ENCODE measurements around the gene PLA2G4B.

The PLA2G4B gene

GRCh38 chr15:41849204-41849603 lies 10.6 kb downstream of the PLA2G4B start:
- no peak for DNase-seq (ENCODE audit: low read depth in 2 of 3, low spot score in 2 of 3)

- no peak for DNase-seq (ENCODE audit: low read depth in 2 of 3, low spot score in 2 of 3)
Measured at GRCh38 chr15:41849861-41850260, 11.2 kb downstream of the PLA2G4B start.

GRCh38 chr15:41850482-41851166 lies 12.0 kb downstream of the PLA2G4B start:
- no peak for DNase-seq (ENCODE audit: low read depth in 2 of 3, low spot score in 2 of 3)

GRCh38 chr15:41851167-41851523 lies 12.5 kb downstream of the PLA2G4B start:
- DNase-seq (ENCODE audit: low read depth in 2 of 3, low spot score in 2 of 3): no peak

- DNase-seq (ENCODE audit: low read depth in 2 of 3, low spot score in 2 of 3): no peak
Measured at GRCh38 chr15:41851755-41852370, 13.2 kb downstream of the PLA2G4B start.

GRCh38 chr15:41852736-41853590 lies 14.3 kb downstream of the PLA2G4B start:
- DNase-seq (ENCODE audit: low read depth in 2 of 3, low spot score in 2 of 3): no peak

- no peak for DNase-seq (ENCODE audit: low read depth in 2 of 3, low spot score in 2 of 3)
Measured at GRCh38 chr15:41853831-41854230, 15.2 kb downstream of the PLA2G4B start.

GRCh38 chr15:41854443-41854842 lies 15.8 kb downstream of the PLA2G4B start:
- no peak for DNase-seq (ENCODE audit: low read depth in 2 of 3, low spot score in 2 of 3)

GRCh38 chr15:41855261-41855961 lies 16.8 kb downstream of the PLA2G4B start:
- no peak for DNase-seq (ENCODE audit: low read depth in 2 of 3, low spot score in 2 of 3)

GRCh38 chr15:41856262-41856661 lies 17.6 kb downstream of the PLA2G4B start:
- no peak for DNase-seq (ENCODE audit: low read depth in 2 of 3, low spot score in 2 of 3)

GRCh38 chr15:41856716-41857115 lies 18.1 kb downstream of the PLA2G4B start:
- DNase-seq (ENCODE audit: low read depth in 2 of 3, low spot score in 2 of 3): no peak

GRCh38 chr15:41857316-41857715 lies 18.7 kb downstream of the PLA2G4B start:
- no peak for DNase-seq (ENCODE audit: low read depth in 2 of 3, low spot score in 2 of 3)

GRCh38 chr15:41858756-41859155 lies 20.1 kb downstream of the PLA2G4B start:
- DNase-seq (ENCODE audit: low read depth in 2 of 3, low spot score in 2 of 3): no peak

GRCh38 chr15:41860049-41860828 lies 21.6 kb downstream of the PLA2G4B start:
- no peak for DNase-seq (ENCODE audit: low read depth in 2 of 3, low spot score in 2 of 3)

GRCh38 chr15:41861736-41862356 lies 23.2 kb downstream of the PLA2G4B start:
- DNase-seq (ENCODE audit: low read depth in 2 of 3, low spot score in 2 of 3): no peak

- DNase-seq (ENCODE audit: low read depth in 2 of 3, low spot score in 2 of 3): no peak
Measured at GRCh38 chr15:41862515-41863116, 24.0 kb downstream of the PLA2G4B start.

GRCh38 chr15:41865490-41866055 lies 26.9 kb downstream of the PLA2G4B start:
- DNase-seq (ENCODE audit: low read depth in 2 of 3, low spot score in 2 of 3): no peak

- no peak for DNase-seq (ENCODE audit: low read depth in 2 of 3, low spot score in 2 of 3)
Measured at GRCh38 chr15:41866263-41866703, 27.6 kb downstream of the PLA2G4B start.

GRCh38 chr15:41866872-41867579 lies 28.4 kb downstream of the PLA2G4B start:
- DNase-seq (ENCODE audit: low read depth in 2 of 3, low spot score in 2 of 3): no peak
